HG03066 (cell line): ENCODE results near the gene HDGF.

Experiments used
- ATAC-seq: cut with Tn5 transposase; IDR thresholded peaks from one replicate; pipeline ENCODE4 v1.9.1; 2021; ENCODE audit warnings: low read depth; ENCODE audit not compliant: unreplicated experiment

Gene HDGF

DNA sequence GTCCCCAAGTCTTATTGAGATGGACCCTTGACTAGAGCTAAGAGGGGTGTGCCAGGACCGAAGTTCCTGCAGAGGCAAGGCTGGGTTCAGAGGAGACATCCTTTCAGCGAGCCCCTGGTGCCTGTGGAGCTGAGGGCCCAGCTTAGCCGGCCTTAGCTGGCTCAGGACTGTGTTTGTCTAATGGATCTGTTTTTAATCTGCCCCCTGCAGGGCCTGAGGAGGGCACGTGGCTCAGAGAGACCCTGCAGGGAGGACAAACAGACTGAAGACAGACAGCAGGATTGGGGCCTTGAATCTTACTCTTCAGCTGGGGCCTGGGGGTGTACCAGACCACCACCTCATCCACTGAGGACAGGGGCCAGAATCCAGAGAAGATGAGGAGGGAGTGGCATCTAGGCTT lies 47.7 kb downstream of the HDGF start:
- no peak for ATAC-seq

DNA sequence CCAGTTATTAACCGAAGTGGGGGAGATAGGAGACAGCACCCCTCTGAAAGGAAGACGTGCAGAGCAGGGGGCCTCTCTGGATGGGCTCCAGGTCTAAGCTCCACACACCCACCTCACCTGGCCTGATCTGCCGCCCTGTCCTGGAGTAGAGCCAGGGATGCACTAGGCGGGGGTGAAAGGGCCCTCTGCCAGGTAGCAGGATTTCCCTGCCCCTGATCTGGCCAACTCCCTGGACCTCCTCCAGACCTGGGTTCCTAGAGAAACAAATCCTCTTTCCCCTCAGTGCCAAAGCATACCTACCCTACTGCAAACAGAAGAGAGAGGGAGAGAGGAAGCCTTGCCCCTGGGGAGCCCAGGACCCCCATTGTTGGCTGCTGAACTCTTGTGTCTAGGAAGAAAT lies 48.1 kb downstream of the HDGF start:
- no peak for ATAC-seq

DNA sequence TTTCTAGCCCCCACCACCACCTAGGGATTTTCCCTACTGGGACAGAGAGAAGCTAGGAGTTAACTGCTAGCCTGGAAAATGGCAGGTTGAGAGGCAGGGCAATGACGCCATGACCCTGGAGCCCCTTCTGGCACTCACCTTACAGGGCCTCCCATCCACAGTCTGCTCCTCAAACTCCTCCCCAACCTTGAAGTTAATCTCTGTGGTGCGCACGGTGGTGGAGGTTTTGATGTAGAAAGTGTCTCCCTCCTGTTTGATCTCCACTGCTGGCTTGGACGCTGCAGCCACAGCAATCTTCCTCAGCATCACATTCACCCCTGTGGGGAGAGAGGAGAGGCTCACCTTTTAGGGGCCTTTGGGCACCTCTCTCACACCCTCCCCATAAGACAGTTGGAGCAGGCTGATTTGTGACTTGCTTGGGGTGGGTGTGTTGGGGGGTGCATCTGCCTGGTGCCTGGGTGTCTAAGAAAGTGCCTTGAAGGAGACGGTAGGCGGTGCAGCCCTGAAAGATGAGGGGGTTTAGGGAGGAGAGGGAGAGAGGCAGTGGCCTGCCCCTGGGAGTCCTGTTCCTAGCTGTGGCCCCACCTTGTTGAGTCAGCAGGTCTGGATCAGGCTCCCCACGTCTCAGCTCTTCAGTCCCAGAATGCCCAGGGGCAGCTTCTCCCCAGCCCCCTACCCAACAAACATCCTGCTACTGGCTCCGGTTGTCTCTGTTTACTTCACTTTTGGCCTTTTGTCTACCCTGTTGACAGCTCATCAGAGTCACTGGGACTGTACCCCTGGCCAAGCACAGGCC lies 50.5 kb downstream of the HDGF start:
- no peak for ATAC-seq

DNA sequence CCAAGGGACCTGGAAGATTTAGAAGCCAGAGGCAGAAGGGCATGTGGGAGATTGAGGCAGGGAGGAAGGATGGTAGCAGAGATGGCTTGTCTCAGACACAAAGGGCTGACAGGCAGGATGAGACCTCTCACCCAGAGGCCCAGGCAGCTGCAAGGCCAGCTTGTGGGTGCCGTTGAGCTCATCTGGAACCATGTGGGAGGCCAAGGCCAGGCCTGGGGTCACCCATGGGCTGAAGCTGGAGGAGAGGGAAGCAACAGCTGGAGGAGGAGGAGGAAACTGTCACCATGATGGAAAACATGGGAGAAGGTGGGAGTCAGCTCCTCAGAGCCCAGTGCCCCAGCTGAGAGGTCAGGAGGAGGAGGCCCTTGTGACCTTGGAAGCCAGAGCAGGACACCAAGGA lies 52.5 kb downstream of the HDGF start:
- ATAC-seq: no peak

DNA sequence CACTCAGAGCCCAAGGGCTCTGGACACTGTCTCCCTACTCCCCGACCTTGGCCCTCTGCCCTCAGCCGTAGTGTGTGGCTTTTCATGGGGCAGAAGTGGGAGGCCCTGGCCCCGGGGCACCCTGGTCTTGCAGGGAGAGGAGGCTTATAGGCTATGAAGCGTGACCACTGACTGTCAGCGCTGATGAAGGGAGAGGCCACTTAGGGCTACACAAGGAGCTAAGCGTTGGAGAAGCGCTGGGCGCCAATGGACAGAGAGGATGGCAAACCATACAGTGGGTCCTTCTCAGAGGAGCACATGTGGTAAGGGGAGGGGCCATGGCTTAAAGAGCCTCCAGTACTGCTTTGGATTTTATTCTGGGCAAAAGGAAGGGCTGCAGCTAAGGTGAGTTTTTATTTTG lies 54.0 kb downstream of the HDGF start:
- ATAC-seq: no peak

DNA sequence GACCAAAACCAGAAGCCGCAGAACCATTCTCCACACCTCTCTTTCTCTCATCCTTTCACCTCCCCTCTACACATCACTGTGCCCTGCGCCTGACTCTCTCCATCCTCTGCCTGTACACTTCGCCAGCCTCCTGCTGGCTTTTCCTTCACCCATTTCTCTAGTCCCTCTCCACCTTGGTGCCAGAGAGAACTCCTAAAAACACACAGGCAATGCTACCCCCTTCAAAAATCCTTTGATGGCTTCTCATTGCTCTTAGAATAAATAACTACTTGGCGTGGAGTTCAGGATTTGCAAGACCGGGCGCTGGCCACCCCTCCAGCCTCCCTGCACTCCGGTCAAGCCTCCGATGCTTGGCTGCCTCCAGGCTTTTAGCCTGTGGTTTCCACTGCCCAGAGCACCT lies 54.7 kb downstream of the HDGF start:
- no peak for ATAC-seq

DNA sequence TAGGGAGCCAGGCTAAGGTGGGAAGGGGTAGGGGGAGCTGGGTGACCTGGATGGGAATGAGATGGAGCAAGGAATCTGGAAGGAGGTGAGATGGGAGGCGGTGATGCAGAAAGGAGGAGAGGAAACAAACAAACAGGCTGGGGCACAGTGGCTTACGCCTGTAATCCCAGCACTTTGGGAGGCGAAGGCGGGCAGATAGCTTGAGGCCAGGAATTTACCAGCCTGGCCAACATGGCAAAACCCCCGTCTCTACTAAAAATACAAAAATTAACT lies 56.8 kb downstream of the HDGF start:
- no peak for ATAC-seq

DNA sequence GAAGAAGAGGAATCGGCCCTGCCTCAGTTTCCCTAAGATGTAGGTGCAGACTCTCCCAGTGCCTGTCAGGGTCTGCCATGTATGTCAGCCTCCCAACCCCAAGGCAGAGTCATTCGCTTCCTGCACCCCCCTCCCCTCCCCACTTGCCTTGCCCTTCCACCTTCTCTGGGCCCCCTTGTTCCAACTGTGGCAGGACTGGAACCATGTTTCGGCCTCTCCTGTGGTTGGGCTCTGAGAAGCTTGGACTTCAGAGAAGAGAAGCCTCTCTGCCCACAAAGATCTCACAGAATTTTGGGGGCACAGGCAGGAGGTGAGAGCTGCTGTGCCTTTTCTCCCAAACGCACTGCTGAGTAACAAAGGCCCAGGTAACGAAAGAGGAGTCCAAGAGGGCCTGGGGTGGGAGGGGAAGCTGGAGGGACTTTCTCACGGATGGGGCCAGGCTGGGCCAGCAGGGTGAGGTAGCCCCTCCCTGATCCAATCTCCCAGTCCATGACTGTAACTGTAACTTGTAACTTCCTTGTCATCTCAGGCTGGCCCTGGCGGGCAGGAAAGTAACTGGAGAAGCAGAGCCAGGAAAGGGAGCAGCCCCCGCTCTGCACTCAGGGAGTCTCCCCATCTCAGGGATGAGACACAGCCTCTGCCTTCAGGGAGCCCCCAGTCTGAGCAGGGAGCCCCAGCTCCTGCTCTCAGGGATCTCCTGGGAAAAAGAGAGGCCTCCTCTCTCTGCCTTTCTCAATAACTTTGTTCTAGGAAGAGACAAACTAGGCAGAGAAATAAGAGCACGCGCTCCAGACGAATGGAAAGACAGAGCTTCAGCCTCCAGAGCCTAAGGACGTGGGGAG lies 57.4 kb downstream of the HDGF start:
- no peak for ATAC-seq

DNA sequence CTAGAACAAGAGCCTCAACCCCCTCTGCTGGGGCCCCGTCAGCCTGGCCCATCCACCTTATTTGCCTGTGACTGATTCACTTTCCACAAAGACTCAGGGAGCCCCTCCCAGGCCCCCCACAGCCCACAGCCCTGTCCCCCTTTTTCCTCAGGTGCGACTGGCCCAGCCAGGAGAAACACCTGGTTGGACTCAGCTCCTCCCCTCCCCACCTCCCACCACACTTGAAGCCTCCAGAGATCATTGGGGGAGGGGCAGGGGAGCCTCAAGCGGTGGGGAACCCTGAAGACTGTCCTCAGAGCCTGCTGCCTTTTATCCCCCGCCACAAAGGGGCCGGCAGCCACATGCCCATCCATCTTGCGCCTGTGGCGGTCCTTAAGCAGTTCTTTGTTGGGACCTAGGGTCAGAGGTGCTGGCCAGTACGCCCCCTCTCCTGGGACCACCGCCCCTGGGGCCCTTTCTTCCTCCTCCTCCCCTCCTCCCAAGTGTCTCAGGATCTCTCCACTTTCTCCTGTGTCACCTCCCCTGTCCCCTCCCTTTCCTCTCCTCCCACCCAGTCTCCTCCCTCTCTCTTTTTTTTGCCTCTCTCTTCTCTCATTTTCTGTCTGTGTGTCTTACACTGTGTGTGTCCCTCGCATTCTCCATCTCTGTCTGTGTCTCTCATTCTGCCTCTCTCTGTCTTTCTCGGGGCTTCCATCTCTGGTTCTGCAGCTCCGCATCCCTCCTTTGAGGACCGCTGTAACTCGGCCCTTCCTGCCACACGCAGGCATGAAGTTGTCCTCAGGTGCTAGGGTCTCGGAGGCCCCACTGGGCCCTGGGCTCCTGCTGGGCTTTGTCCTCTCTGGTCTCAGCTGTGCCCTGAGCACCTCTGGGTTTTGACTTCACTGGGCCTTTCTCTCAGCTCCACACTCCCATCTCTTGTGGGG lies 58.3 kb downstream of the HDGF start:
- ATAC-seq: no peak

DNA sequence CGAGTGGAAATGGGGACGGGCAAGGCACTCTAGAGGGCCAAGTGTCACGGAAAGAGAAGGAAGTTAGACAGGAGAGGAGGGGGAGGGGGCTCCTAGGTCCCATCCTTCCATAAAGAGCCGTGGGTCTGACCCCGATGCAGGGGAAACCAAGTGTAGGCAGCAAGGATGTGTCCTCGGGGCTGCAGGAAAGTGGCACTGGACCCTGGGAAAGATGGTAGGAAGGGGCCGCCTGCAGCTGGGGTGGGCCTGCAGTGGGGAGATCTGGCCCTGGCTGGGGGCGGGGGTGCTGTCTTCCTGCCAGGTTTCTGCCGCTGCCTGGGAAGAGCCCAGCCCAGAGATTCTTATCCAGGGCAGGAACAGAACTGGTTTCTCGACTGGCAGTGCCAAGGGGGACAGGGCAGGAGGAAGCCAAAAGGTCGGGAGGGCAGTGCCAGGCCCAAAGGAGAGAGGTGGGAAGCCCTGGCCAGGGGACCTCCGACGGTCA lies 59.0 kb downstream of the HDGF start:
- no peak for ATAC-seq
